ENCODE data around the gene MYO1G.
"Not testable (repeated sequence)": the region's sequence is repeated elsewhere in the genome, so short reads cannot be mapped to it uniquely, and the experiment has no call there.

Gene MYO1G

GRCh38 chr7:44978511-44979366 lies at the start of gene MYO1G:
MYO1G (minus strand) TSS chr7:44979015; CDS start chr7:44978961, 54 bp downstream.
- in situ Hi-C loops (cut with MboI; ENCODE audit: low sequenced_read_pairs): no loop called here

DNA sequence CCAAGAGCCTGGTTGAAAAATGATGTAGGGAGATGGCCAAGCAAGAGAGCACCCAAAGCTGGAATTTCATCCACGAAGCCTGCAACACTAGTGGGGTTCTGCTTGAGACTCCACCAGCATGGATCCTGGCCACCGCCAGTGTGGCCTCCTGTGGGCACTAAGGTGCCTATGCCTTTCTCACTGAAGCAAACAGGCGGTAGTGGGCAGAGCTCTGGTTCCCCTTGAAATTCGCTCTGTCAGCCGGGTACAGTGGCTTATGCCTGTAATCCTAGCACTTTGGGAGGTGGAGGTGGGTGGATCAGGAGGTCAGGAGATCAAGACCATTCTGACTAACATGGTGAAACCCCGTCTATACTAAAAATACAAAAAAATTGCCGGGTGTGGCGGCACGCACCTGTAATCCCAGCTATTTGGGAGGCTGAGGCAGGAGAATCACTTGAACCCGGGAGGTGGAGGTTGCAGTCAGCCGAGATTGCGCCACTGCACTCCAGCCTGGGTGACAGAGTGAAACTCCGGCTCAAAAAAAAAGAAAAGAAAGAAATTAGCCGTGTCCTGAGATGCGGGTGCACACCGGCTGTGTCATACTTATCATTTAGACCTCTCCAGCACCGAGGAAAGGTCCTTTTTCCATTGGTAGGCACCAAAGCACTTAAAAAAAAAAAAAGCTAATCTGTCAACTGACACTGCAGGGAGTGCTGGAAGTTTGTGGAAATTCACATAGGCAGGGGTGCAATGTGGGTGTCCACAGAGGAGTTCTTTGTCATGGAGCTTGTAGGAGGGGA lies 49.5 kb upstream of the MYO1G start:
- in situ Hi-C loops (cut with MboI; ENCODE audit: low sequenced_read_pairs): no loop called here

DNA sequence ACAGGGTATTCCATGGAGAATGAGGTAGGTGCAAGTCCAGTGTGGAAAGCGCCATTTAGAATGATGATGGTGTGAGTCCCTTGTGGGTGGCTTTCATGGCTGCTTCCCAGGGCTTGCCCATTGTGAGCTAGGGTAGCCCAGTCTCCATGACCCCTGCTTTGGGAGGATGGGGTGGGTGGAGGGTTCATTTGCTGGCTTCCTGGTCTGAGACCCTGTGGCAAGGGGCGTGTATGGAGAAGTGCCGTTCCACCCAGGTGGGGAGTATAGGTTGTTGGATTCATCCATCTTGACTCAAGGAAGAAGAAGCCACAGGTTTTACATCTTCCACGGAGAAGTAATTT lies 48.9 kb upstream of the MYO1G start:
- in situ Hi-C loops (cut with MboI; ENCODE audit: low sequenced_read_pairs): no loop called here

GRCh38 chr7:45026984-45027773 lies 48.4 kb upstream of the MYO1G start:
- in situ Hi-C loops (cut with MboI; ENCODE audit: low sequenced_read_pairs): no loop called here

DNA sequence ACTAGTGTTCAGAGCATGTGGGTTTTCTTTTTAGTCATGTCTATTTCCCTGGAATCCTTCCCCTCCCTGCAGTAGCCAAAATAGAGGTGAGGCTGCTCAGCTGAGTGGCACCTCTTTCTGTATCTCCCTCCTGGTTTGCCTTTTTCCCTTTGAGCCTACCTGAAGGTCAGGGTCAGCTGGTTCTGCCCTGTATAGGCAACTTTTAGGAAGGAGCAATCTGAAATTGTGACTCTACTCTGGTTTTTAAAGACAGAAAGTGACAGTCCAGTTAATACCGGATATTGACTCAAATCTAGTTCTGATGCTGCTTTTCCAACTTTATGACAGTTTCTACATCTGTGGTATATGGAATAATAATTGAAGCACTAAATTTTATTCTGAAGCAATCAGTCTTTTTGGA lies 47.2 kb upstream of the MYO1G start:
- in situ Hi-C loops (cut with MboI; ENCODE audit: low sequenced_read_pairs): no loop called here

DNA sequence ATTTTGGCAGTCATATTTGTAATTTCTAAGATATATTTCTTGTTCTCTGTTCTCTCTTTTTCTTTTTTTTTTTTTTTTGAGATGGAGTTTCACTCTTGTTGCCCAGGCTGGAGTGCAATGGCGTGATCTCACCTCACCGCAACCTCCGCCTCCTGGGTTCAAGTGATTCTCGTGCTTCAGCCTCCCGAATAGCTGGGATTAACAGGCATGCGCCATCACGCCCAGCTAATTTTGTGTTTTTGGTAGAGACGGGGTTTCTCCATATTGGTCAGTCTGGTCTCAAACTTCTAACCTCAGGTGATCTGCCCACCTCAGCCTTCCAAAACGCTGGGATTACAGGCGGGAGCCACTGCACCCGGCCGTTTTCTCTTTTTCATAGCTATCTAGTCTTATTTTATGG lies 46.7 kb upstream of the MYO1G start:
- in situ Hi-C loops (cut with MboI; ENCODE audit: low sequenced_read_pairs): not testable (repeated sequence)

GRCh38 chr7:45024126-45024744 lies 45.4 kb upstream of the MYO1G start:
- in situ Hi-C loops (cut with MboI; ENCODE audit: low sequenced_read_pairs): no loop called here

GRCh38 chr7:45021604-45022296 lies 42.9 kb upstream of the MYO1G start:
- in situ Hi-C loops (cut with MboI; ENCODE audit: low sequenced_read_pairs): no loop called here

DNA sequence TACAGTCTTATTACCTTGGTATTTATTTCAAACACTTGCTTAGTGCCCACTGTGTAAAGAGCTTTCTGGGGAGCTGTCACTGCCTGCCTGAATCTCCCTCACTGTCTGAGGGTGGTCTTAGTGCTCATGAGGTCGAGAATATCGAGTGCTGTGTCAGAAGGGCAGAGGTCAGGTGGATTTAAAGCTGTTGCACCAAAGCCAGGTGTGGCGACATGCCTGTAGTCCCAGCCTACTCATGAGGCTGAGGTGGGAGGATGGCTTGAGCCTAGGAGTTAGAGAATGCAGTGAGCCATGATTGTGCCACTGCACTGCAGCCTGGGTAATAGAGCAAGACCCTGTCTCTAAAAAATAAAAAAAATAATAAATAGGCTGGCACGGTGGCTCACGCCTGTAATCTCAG lies 42.1 kb upstream of the MYO1G start:
- in situ Hi-C loops (cut with MboI; ENCODE audit: low sequenced_read_pairs): no loop called here

DNA sequence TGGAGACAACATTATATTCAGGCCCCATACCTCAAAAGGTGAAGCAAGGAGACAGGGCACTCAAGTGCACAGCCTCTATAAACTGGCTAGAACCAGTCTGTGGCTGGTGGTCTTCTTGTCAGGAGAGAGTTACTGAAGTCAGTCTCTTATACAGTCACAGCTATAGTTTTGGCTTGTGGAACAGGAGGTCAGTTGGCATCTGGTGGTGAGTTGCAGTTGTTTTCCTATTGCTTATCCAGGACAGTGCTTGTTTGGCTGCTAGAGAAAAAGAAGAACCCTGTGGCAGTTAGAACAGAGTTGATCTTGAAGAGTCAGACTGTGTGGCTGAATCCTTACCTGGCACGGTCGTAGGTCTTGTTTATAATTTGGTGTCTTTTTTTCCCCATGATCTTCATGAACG lies 38.4 kb upstream of the MYO1G start:
- in situ Hi-C loops (cut with MboI; ENCODE audit: low sequenced_read_pairs): no loop called here

DNA sequence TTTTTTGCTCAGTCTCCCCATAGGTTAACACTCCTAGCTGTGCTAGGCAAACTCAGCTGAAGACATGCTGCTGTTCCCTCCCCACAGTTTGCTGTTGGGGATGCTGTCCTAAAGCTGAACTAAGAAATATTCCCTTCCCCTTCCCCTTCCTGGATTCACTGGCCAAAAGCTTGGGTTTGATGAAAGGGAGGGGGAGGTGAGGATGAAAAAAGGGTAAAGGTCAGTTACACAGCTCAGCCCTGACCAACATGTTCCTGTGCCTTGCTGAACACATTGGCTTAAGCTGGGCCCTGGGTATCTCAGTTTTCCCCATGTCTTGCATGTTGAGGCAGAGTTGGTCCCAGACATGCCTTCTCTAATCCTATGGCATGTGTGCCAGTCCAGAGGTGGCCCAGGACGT lies 36.5 kb upstream of the MYO1G start:
- in situ Hi-C loops (cut with MboI; ENCODE audit: low sequenced_read_pairs): no loop called here

- in situ Hi-C loops (cut with MboI; ENCODE audit: low sequenced_read_pairs): no loop called here
Measured at GRCh38 chr7:45013465-45013967, 34.7 kb upstream of the MYO1G start.

DNA sequence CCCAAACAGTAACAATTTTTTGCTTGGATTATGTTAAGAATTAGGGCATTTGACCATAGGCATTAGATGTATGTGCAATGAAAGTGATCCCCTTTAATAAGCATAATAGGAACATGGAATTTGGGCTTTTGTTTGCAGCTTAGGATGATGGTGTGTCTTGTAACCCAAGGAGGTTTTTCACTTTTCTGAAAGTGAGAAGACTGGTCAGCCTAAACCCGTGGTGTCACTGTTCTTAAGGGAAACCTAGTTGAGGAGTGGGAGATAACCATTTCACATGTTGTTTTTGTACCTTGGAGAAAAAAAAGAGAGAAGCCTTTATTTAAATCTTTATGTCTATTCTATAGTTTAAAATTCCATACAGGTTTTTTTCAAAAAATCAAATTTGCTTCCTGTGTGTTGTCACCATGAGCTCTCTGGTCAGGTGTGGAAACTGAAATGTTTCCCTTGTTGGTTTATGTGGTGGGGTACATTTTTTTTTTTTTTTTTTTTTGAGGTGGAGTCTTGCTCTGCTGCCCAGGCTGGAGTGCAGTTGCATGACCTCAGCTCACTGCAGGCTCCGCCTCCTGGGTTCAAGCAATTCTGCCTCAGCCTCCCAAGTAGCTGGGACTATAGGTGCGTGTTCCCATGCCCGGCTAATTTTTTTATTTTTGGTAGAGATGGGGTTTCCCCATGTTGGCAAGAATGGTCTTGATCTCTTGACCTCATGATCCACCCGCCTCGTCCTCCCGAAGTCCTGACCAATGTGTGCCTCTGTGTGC lies 28.9 kb upstream of the MYO1G start:
- in situ Hi-C loops (cut with MboI; ENCODE audit: low sequenced_read_pairs): no loop called here

- in situ Hi-C loops (cut with MboI; ENCODE audit: low sequenced_read_pairs): no loop called here
Measured at GRCh38 chr7:45007106-45007505, 28.3 kb upstream of the MYO1G start.

GRCh38 chr7:45003789-45004188 lies 25.0 kb upstream of the MYO1G start:
- in situ Hi-C loops (cut with MboI; ENCODE audit: low sequenced_read_pairs): no loop called here

DNA sequence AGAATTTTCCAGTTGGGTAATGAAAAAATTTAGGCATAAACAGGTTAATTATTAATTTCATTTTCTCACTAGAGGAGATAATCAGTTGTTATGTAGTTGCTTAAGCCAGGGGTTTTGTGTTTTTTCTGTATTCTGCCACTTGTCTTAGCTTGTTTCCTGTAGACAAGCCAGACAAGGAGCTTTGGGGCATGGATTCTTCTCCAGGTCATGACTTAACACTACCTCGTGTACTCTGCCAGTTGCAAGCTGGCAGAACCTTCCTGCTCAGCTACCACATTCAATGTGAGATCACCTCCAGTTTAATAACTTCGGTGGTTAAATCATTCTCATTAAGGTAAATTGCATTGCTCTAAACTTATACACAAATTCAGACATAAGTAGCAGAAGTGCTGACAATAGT lies 23.0 kb upstream of the MYO1G start:
- in situ Hi-C loops (cut with MboI; ENCODE audit: low sequenced_read_pairs): no loop called here

GRCh38 chr7:45001138-45001694 lies 22.4 kb upstream of the MYO1G start:
- in situ Hi-C loops (cut with MboI; ENCODE audit: low sequenced_read_pairs): no loop called here

DNA sequence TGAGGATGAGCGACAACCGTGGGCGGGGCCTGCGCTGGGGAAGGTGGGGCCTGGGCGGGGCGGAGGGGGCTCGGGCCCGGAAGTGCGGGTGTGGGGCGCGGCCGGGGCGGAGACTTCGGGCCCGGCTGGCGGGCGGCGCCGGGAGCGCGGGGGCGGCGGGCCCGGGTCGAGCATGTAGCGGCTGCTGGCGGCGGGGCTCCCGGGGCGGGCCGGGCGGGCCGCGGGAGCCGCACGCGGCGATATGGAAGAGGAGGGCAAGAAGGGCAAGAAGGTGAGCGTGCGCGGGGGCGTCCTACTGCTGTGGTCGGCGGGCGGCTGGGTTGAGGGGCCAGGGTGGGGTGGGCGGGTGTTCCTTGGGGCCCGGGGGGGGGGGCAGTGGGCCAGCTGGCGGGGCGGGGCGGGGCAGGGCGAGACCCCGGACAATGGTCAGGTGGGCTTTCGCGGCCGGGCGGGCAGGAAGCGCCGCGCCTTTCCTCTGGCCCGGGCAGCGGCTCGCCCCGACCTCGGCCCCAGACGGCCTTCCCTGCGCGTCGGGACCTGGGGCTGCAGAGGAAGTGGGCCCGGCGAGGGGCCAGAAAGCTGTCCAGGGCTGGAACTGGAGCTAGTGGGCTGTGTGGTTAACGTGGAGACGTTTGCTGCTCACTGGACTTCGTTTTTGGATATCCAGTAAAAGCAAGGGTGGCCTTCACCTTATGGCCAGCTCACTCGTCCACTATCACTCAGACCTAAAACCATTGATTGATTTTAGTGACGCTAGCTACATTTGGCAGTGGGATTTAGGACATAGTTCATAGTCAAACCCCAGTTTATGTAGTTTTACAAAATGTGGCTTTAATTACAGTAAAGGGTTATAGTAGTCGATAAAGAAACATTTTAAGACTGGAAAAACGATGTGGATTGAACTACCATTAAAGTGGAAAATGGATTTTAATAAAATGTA lies 21.5 kb upstream of the MYO1G start, which contains the start of gene CCM2:
Gene CCM2 (plus strand): TSS at position 109 of the 940 bp plus-strand sequence. CDS start 133 bp downstream, at position 242.
- in situ Hi-C loops (cut with MboI; ENCODE audit: low sequenced_read_pairs): no loop called here
